CD4-positive, alpha-beta T cell treated with Interferon gamma for 1 hour (primary cell): ENCODE results near the gene LY6G5C.

ENCODE experiments used
- DNase-seq: peaks from one replicate; pipeline ENCODE4 v3.0.0-alpha.2; 2020

LY6G5C gene

DNA sequence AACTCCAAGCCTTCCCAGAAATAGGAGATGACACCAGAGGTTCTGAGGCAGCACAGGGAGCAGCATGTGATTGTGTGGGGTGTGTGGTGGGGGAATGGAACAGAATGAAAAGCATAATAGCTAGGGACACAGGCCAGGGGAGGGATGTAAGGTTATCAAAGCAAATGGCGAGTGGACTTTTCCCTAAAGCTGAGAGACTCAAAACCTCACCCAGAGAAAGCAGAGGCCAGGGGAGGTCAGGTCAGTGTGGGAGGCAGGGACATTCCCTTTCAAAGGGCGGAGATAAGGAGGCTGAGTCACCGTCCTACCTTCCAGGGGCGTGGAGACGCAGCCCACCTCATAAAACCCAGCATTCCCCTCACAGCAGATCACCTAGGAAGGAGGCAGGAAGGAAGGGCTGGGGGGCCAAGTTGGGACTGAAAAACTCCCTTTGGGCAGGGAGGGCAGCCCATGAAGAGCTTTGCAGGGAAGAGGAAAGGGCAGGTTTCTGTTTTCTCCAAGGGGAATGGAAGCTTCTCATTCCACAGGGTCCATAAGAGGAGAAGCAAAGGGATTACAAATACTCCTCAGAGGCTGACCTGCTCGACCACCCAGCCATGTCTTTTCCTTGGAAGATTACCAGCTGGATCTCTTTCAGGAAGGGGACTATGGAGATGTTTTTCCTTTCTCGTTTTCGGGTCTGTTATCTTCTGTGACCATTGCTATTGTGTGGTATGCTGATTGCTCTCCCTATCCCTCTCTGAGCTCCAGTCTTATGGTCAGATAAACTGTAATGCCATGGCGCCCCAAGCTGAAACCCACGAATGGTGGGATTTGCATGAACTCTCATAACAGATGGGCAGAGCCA, 9.6 kb upstream of the LY6G5C start:
- DNase-seq: no peak

DNA sequence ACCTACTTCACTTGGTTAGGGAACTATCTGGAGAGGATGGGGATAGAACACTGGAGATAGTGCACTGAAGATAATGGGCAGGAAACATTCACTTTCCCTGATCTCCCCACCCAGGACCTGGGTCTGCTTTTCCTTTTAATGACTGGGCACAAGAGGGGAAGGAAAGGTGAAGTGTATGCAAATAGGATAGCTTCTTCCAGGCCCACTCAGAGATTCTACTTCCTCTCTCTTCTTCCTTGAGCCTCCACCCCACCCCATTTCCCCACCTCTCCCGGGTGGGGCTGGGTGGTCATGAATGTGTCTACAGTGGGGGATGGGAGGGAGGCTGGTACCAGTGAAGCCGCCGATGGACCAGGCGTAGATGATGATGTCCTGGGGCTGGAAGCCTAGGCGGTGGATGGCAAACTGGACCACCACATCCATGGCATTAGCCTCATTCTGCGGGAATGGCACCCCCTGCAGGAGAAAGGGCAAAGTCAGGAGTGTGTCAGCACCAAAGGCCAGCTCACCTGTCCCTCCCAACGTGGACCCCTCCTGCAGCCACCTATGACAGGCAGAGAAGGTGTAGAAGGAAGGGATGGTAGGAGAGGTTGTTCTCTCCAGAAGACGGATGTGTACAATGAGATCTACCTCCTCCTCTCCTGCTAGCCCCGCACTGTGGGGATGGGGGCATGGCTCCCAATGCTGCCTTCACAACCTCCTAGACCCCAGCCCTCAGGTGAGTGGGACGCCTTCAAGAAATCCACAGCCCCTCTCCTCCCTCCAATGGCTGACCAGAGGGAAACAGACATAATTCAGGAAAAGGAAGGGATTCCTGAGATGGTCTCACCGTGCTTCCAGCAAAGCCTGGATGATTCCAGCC, 8.6 kb upstream of the LY6G5C start:
- no peak for DNase-seq

DNA sequence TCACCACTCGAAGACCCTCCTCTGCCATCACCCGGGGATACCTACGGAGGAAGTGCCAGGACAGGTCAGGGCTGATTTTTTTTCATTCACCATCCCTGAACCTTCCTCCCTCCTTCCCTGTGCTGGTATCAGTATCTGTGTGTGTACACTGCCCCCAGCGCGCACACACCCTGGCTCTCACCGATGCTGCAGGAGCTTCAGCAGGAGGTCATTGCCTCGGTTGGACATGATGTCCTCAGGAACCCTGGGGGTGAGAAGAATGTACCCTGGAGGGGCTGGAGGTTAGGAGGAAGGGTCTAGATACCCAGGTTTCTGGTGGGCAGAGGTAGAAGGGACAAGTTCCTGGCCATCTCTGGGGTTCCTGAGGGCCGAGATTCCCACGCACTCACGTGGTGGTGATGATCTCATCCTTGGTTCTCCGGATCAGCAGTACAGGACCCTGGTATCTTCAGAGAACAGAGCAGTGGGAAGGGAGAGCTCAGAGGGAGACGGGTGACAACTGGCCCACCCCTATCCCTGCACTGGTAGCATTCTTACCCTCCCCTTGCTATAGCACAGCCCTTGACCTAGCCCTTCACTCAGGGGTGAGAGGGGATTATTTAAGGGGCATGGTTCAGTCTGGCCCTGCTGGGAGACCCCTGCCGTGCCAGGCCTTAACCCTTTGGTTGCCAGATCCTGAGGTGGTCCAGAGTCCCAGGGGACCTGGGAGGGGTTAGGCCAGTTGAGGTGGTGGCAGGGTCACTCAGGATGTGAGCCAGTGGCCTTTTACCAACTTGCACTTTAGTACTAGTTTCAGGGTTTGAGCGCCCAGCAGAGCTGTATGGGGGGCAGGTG, 7.2 kb upstream of the LY6G5C start:
- no peak for DNase-seq

DNA sequence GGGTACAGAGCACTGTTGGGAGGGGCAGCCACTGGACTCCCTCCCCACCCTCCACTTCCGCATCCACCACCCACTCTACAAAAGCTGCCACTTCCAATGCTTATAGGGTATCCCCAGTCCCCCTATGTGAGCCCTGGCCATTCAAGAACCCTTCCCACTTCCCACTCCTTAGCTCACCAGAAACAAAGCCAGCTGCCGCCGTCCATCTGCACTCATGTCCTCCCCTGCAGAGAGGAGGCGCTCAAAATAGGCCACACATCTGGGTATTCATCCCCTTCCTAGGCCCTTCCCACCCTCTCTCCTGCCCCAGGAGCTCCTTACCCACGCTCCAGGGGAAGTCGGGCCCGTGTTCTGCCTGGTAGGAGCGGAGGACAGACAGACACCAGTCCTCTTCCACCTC, 6.5 kb upstream of the LY6G5C start:
- DNase-seq: no peak

DNA sequence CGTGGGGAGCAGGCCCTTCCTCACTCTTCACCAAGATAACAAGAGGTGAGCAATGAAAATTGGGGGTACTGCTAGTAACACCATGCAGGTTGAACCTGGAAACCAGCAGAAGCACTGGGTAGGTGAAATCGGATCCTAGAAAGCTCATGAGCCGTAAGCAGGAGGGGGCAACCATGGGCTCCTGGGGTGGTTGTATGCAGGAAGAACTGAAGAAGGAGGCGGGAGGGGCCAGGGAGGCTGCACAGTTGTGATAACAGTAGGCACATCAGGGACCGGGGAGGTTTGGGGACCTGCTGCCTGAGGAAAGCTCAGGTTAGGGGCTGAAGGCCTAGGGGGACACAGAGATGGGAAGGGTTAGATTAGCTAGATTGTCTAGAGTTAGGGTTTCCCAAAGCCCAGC, 5.6 kb upstream of the LY6G5C start:
- DNase-seq: no peak

DNA sequence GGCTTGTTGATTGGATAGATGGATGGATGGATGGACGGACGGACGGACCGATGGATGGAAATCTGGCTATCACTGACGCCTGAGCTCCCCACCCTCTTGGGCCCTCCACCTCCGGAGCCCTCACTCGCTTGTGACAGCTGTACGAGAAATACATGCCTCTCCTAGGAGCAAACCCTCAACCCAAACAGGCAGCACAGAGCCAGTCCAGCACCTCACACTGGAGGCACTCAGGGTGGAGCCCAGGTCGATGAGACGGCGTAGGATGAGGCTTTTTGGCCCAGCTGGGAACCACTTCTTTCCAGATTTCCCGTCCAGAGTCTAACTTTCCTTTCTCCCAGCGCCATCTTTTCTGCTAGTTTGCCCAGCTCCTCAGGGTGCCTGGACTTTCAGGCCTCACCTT, 2.7 kb upstream of the LY6G5C start:
- DNase-seq: no peak

DNA sequence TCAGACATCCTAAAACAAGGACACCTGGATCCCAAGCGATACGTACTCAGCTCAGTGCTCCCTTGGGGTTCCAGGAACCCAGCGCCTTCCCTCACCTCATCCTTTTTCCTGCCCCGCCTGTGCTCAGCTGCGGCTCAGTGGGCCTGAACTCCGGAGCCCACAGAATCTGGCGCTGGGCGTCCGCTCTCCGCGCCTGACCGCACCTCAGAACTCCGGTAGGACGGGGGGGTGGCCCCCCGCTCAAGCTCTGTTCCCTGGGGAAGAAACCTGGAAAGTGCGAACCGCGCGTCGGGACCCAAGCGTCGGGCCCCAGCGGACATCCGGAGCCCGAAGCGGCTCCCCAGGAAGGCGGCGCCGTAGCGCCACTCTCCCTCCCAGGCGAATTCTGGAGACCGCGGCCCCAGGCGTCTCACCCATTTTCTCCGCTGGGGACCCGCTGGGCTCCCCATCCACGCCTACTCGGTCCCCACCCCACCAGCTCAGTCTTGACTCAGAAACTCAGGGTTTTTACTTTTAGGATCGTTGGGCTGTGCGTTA, 336 bp upstream of the LY6G5C start:
- DNase-seq: peak; percentile 35

DNA sequence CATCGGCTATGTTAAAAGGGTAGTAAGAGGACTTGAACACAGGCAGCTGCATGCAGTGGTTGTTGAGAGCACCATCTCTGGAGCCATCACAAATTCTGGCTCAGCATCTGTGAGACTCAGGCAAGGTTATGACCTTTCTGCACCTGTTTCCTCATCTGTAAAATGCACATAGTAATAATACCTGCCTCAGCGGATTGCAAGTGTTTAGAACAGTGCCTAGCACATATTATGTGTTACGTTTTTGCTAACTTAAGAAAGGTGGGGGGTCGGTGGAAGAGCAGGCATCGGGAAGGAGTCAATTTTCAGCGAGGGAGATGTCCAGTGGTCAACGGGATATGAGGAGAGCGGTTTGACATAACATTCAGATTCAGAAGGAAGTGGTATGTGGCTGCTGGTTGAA, 2.9 kb downstream of the LY6G5C start:
- no peak for DNase-seq

DNA sequence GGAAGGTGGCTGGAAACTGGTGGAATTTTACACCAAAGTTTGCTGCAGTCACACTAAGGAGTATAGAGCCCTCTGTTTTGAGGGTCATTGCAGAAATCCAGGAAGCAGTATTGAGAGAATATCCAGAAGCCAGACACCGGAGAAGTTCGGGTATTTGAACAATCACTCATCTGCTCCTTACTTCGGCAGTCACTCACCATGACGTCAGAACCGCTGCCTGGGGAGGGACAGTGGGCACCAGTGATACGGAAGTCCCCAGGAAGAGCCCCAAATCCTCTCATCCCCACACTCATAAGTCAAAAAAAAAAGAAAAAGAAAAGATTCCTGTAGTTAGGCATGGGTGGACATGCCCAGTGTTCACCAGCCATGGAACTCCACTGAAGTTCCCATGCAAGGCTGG, 4.0 kb downstream of the LY6G5C start:
- no peak for DNase-seq

DNA sequence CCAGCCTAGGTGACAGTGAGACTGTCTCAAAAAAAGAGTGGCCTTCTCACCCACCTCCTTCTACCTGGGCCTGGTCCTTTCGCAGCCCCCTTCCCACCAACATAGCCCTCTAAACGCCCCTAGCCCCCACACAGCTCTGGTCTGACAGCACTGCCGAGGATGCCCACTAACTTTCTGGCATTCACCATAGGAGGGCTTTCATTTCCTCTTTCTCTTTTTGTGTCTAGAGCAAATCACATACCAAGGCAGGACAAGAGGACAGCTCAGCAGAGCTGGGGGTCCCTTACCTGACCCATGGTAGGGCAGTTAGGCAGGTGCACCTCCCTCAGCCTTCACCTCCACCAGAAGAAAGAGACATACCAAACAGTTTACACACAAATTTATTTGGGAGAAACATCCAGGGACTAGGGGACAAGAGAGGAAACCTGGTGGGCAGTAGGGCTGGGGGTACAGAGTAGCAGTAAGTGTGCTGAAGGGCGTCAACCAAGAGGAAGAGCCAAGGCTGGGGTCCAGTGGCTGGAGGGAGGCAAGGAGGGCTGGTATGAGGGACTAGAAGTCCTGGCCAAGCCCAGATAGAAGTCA, 4.5 kb downstream of the LY6G5C start:
- no peak for DNase-seq

DNA sequence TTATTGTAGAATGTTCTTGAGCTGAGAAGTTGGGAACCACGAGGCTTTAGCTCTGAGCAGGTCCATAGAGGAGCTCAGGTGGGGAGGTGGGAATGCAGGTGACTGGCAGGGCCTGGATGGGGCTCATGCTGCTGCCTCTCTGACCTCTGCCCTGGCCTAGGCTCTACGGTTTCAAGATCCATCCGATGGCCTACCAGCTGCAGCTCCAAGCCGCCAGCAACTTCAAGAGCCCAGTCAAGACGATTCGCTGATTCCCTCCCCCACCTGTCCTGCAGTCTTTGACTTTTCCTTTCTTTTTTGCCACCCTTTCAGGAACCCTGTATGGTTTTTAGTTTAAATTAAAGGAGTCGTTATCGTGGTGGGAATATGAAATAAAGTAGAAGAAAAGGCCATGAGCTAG, 11.2 kb downstream of the LY6G5C start, which contains the start of gene LY6G5B:
Gene LY6G5B (plus strand): TSS at position 301 of the 400 bp plus-strand sequence. CDS start 975 bp downstream, outside the sequence.
- no peak for DNase-seq

DNA sequence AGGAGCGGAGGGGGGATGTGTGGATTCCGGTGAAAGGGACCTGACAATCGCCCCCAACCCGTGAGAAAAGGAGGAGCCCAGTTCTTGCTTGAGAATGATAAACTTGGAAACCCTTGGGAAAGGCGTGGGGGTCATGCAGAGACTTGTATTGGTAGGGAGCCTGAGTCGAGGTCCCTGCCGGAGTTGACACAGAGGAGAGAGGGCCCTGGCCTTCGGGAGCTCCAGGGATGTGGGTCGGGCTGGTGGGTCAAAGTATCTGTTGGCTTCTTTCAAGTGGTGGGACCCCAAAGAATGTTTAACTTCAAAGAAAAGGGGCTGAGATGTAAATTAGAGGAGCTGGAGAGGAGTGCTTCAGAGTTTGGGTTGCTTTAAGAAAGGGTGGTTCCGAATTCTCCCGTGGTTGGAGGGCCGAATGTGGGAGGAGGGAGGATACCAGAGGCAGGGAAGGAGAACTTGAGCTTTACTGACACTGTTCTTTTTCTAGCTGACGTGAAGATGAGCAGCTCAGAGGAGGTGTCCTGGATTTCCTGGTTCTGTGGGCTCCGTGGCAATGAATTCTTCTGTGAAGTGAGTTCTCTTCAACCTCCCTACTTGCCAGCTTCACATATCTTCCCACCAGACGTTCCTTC, 14.4 kb downstream of the LY6G5C start:
- no peak for DNase-seq

DNA sequence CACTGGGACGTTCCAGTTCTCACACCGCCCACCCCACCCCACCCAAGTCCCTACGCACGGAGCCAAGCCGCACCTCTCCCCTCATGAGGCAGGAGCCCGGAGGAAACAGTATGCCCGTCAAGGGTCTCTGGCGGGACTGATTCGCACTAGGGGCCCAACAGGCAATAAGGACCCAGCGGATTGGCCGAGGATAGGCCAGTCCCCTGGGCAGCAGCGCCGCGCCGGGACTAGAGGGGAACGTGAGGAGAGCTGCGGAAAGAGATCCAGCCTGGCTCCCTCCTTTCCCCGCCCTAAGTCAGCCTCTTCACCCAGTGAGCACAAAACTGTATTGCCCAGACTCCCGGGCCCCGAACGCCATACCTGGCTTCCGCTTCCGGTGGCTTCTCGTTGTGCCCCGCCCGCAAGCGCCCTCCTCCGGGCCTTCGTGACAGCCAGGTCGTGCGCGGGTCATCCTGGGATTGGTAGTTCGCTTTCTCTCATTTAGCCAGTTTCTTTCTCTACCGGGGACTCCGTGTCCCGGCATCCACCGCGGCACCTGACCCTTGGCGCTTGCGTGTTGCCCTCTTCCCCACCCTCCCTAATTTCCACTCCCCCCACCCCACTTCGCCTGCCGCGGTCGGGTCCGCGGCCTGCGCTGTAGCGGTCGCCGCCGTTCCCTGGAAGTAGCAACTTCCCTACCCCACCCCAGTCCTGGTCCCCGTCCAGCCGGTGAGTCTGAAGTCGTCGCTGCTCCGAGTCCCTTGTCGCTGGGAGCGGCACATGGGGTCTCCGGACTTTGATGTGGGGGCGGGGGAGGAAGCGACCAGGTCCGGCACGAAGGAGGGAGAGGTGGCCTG, 15.1 kb downstream of the LY6G5C start, which contains the start of gene CSNK2B:
Gene CSNK2B (plus strand): TSS at position 580 of the 836 bp plus-strand sequence. CDS start 752 bp downstream, outside the sequence.
- DNase-seq: peak; percentile 97

DNA sequence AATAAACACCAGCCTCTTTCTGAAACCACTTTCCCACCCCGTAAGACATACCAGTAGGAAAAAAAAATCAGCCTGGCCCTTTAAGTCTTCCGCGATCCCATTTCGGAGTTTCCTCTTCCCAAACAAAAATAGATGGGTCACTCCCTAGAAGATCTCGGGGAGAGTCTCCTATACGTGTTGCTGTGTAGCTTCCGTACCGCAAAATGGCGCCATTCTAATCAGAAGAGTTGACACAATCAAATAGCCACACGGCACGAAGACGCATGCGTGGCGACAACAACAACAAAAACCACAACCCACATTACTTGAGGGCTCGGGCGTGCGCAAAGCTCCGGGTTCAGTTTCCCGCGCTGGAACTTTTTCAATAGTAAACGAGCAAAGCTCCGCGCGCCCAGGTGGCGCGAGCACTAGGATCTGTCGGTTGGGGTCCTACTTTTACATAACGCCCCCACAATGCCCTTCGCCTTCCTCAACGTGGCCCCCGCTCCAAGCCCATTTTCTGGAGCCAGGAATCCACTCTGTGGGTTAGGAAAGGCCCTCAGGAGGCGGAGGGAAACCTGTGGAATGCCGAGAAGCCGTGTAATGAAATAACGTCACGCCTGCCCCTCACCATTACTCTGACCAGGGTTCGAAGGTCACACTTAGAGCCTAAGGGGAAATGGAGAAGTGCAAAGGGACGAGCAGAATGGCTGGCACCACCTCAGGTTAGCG, 15.9 kb downstream of the LY6G5C start, which contains the start of gene GPANK1:
Gene GPANK1 (minus strand): TSS at position 208 of the 711 bp plus-strand sequence. CDS start 519 bp downstream, outside the sequence.
- DNase-seq: peak; percentile 92

DNA sequence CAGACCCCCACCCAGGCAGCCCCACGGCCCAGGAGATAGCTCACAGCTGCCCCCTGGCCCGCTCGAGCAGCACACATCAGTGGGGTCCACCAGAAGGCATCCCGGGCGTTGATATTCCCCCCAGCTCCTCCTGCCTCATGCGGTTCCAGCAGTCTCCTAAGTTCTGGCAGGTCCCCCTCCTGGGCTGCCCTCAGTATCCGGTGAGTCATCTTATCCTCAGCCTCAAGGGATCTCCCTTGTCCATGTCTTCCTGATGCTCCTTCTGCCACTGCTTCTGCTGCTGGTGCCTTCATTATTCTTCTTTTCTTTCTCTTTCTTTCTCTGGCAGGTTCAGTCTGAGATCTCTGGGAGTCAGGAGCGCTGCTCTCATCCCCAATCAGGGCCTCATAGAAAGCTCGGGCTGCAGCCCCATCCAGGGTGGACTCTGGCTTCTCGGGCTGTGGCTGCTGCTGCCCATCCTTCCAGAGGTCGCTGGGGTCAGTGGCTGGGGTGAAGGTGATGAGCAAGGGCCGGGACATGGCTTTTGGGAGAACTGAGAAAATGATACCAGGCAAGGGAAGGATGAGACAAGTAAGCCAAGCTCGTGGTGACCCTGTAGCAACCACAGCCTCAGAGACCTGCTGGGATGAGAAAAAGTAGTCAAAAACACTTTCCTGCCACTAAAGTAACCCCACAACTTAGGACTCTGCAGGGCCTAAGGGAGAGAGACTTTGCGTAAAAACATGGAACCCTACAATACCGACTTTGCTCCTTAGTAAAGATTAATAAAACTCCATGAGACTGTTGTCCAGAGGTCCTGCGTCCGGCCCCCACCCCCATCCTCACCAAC, 16.7 kb downstream of the LY6G5C start:
- DNase-seq: no peak

DNA sequence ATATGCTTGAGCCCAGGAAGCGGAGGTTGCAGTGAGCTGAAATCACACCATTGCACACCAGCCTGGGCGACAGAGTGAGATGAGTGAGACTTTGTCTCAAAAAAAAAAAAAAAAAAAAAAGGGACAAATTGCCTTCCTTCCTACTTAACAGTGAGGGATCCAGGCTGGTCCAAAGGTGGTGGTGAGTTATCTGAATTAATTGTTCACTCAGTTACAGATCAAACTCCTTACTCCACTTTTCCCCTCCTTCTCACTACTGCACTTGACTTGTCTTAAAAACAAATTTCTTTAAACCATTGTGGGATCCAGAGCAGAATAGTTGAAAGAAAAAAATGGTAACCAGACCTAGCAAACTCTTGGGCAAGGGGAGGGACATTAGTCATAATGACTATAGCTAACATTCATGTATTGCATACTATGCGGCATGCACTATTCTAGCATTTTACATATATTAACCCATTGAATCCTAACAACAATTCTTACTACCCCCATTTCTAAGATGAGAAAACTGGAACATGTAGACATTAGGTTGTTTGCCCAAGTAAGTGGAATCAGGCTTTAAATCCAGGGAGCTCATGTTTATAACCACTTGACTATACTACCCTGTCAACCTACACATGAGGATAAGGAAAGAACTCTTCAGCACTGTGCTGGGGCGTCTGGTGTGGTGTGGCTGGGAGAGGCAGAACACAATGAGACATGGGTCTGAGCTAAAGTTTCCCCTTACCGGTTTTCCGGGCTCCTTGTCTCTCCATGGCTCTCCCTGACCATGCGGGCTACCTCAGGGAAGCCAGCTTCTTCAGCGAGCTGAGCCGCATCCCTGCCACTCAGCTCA, 17.5 kb downstream of the LY6G5C start:
- DNase-seq: no peak

DNA sequence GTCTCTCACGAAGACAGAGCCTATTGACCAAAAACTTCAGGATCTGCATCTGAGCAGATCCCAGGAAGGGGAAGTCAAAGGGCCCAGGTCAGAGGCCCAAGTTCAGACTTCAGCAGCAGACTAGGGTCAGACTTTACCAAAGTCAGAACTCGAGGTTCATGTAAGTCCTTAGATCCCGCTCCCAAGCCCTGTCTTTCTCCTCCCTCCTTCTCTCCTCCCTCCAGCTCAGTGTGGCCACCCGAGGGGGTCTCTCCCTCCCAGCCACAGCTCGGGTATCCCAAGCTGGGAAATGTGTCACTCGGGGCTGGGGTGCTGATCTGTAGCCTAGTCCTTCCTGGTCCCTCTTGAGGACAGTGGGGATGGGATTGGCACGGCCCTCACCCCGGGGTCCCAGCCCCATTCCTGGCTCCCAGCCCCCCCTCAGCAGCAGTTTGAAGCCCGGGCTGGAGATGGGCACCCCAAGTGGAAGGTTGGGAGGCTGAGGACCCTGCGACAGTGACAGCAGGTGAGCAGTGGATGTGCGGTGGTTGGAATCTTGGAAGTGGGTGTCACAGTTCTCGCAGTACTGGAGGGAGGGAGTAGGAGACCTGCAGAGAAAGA, 18.6 kb downstream of the LY6G5C start:
- no peak for DNase-seq
